ENCODE data around the gene RNU2-63P. TPM values are rescaled to one million over a fixed set of nuclear protein-coding genes. Genes with fewer than 3 reads are reported as not detected.

The RNU2-63P gene
- polyA plus RNA-seq, 4 donors = not detected

GRCh38 chr2:88038263-88039105 lies 22.1 kb upstream of the RNU2-63P start:
- DNase-seq (no peak), FAIRE-seq (no peak)
- no peaks in the 10 kb centered on the region for H3K9me3 ChIP-seq (ENCODE audit: control insufficient read depth in 2 of 2, insufficient read depth in 1 of 2, low read depth in 1 of 2, low read length in 1 of 2)
- WGBS, 3 donors = 94 to 98% (median 96%) methylated on average over 4 of the region's 4 CpGs
- H3K4me3 ChIP-seq (ENCODE audit: low read depth in 1 of 3, low read length in 3 of 3) = no peak overlapping the region
- peaks cover 0 to 3% (median 0%) of the 10 kb centered on the region in 3 donors for H3K36me3 ChIP-seq (ENCODE audit: control insufficient read depth in 3 of 3, insufficient read depth in 2 of 3, low read depth in 1 of 3, low read length in 3 of 3)
- H3K27me3 ChIP-seq (ENCODE audit: control insufficient read depth in 3 of 3, insufficient read depth in 3 of 3, low read length in 3 of 3) = no peaks in the 10 kb centered on the region
- no peak overlapping the region for H3K27ac ChIP-seq (ENCODE audit: low read depth in 1 of 3, low read length in 2 of 3)
- no peaks in the 10 kb centered on the region for H3K4me1 ChIP-seq (ENCODE audit: control insufficient read depth in 3 of 3, insufficient read depth in 2 of 3, low read depth in 1 of 3, low read length in 2 of 3)

- no peaks in the 10 kb centered on the region for H3K4me1 ChIP-seq (ENCODE audit: control insufficient read depth in 3 of 3, insufficient read depth in 2 of 3, low read depth in 1 of 3, low read length in 2 of 3)
- no peak overlapping the region for H3K27ac ChIP-seq (ENCODE audit: low read depth in 1 of 3, low read length in 2 of 3)
- H3K36me3 ChIP-seq (ENCODE audit: control insufficient read depth in 3 of 3, insufficient read depth in 2 of 3, low read depth in 1 of 3, low read length in 3 of 3) = peaks cover 0 to 6% (median 2%) of the 10 kb centered on the region in 3 donors
- no peaks in the 10 kb centered on the region for H3K9me3 ChIP-seq (ENCODE audit: control insufficient read depth in 2 of 2, insufficient read depth in 1 of 2, low read depth in 1 of 2, low read length in 1 of 2)
- no peak for DNase-seq
- no peak overlapping the region for H3K4me3 ChIP-seq (ENCODE audit: low read depth in 1 of 3, low read length in 3 of 3)
- no peaks in the 10 kb centered on the region for H3K27me3 ChIP-seq (ENCODE audit: control insufficient read depth in 3 of 3, insufficient read depth in 3 of 3, low read length in 3 of 3)
- FAIRE-seq = no peak
These were observed 20.3 kb upstream of the RNU2-63P start for GRCh38 chr2:88036606-88037005.

- 77 to 83% (median 78%) methylated on average over 2 of the region's 2 CpGs for WGBS, 3 donors
- H3K4me3 ChIP-seq (ENCODE audit: low read depth in 1 of 3, low read length in 3 of 3) = no peak overlapping the region
- DNase-seq = no peak
- no peak overlapping the region for H3K27ac ChIP-seq (ENCODE audit: low read depth in 1 of 3, low read length in 2 of 3)
- no peaks in the 10 kb centered on the region for H3K9me3 ChIP-seq (ENCODE audit: control insufficient read depth in 2 of 2, insufficient read depth in 1 of 2, low read depth in 1 of 2, low read length in 1 of 2)
- H3K36me3 ChIP-seq (ENCODE audit: control insufficient read depth in 3 of 3, insufficient read depth in 2 of 3, low read depth in 1 of 3, low read length in 3 of 3) = peaks cover 0 to 6% (median 2%) of the 10 kb centered on the region in 3 donors
- H3K4me1 ChIP-seq (ENCODE audit: control insufficient read depth in 3 of 3, insufficient read depth in 2 of 3, low read depth in 1 of 3, low read length in 2 of 3) = no peaks in the 10 kb centered on the region
- no peaks in the 10 kb centered on the region for H3K27me3 ChIP-seq (ENCODE audit: control insufficient read depth in 3 of 3, insufficient read depth in 3 of 3, low read length in 3 of 3)
- no peak for FAIRE-seq
These were observed 19.8 kb upstream of the RNU2-63P start for GRCh38 chr2:88036182-88036581.

GRCh38 chr2:88032070-88032702 lies 15.8 kb upstream of the RNU2-63P start:
- 95 to 96% (median 96%) methylated on average over 7 of the region's 7 CpGs for WGBS, 3 donors
- no peak for DNase-seq
- no peaks in the 10 kb centered on the region for H3K4me1 ChIP-seq (ENCODE audit: control insufficient read depth in 3 of 3, insufficient read depth in 2 of 3, low read depth in 1 of 3, low read length in 2 of 3)
- no peaks in the 10 kb centered on the region for H3K27me3 ChIP-seq (ENCODE audit: control insufficient read depth in 3 of 3, insufficient read depth in 3 of 3, low read length in 3 of 3)
- no peak overlapping the region for H3K4me3 ChIP-seq (ENCODE audit: low read depth in 1 of 3, low read length in 3 of 3)
- FAIRE-seq = no peak
- no peak overlapping the region for H3K27ac ChIP-seq (ENCODE audit: low read depth in 1 of 3, low read length in 2 of 3)
- no peaks in the 10 kb centered on the region for H3K9me3 ChIP-seq (ENCODE audit: control insufficient read depth in 2 of 2, insufficient read depth in 1 of 2, low read depth in 1 of 2, low read length in 1 of 2)
- H3K36me3 ChIP-seq (ENCODE audit: control insufficient read depth in 3 of 3, insufficient read depth in 2 of 3, low read depth in 1 of 3, low read length in 3 of 3) = peaks cover 4 to 11% (median 9%) of the 10 kb centered on the region in 3 donors

GRCh38 chr2:88028931-88029330 lies 12.6 kb upstream of the RNU2-63P start:
- Histone ChIP-seq H3K36me3 (ENCODE audit: control insufficient read depth in 3 of 3, insufficient read depth in 2 of 3, low read depth in 1 of 3, low read length in 3 of 3) (peaks cover 8 to 11% (median 9%) of the 10 kb centered on the region in 3 donors), H3K4me1 (ENCODE audit: control insufficient read depth in 3 of 3, insufficient read depth in 2 of 3, low read depth in 1 of 3, low read length in 2 of 3) (no peaks in the 10 kb centered on the region), H3K27me3 (ENCODE audit: control insufficient read depth in 3 of 3, insufficient read depth in 3 of 3, low read length in 3 of 3) (no peaks in the 10 kb centered on the region), H3K9me3 (ENCODE audit: control insufficient read depth in 2 of 2, insufficient read depth in 1 of 2, low read depth in 1 of 2, low read length in 1 of 2) (no peaks in the 10 kb centered on the region), H3K27ac (ENCODE audit: low read depth in 1 of 3, low read length in 2 of 3) (no peak overlapping the region), H3K4me3 (ENCODE audit: low read depth in 1 of 3, low read length in 3 of 3) (no peak overlapping the region)
- WGBS, 3 donors = 94 to 96% (median 95%) methylated on average over 4 of the region's 4 CpGs
- DNase-seq (no peak), FAIRE-seq (no peak)

- DNase-seq (no peak), FAIRE-seq (no peak)
- peaks cover 8 to 11% (median 9%) of the 10 kb centered on the region in 3 donors for H3K36me3 ChIP-seq (ENCODE audit: control insufficient read depth in 3 of 3, insufficient read depth in 2 of 3, low read depth in 1 of 3, low read length in 3 of 3)
- H3K4me3 ChIP-seq (ENCODE audit: low read depth in 1 of 3, low read length in 3 of 3) = no peak overlapping the region
- H3K4me1 ChIP-seq (ENCODE audit: control insufficient read depth in 3 of 3, insufficient read depth in 2 of 3, low read depth in 1 of 3, low read length in 2 of 3) = no peaks in the 10 kb centered on the region
- 78 to 92% (median 91%) methylated on average over 10 of the region's 10 CpGs for WGBS, 3 donors
- H3K9me3 ChIP-seq (ENCODE audit: control insufficient read depth in 2 of 2, insufficient read depth in 1 of 2, low read depth in 1 of 2, low read length in 1 of 2) = no peaks in the 10 kb centered on the region
- no peaks in the 10 kb centered on the region for H3K27me3 ChIP-seq (ENCODE audit: control insufficient read depth in 3 of 3, insufficient read depth in 3 of 3, low read length in 3 of 3)
- H3K27ac ChIP-seq (ENCODE audit: low read depth in 1 of 3, low read length in 2 of 3) = no peak overlapping the region
These were observed 11.5 kb upstream of the RNU2-63P start for GRCh38 chr2:88027697-88028389.

- Histone ChIP-seq H3K4me3 (ENCODE audit: low read depth in 1 of 3, low read length in 3 of 3) (no peak overlapping the region), H3K9me3 (ENCODE audit: control insufficient read depth in 2 of 2, insufficient read depth in 1 of 2, low read depth in 1 of 2, low read length in 1 of 2) (no peaks in the 10 kb centered on the region), H3K36me3 (ENCODE audit: control insufficient read depth in 3 of 3, insufficient read depth in 2 of 3, low read depth in 1 of 3, low read length in 3 of 3) (peaks cover 4 to 8% (median 5%) of the 10 kb centered on the region in 3 donors), H3K27ac (ENCODE audit: low read depth in 1 of 3, low read length in 2 of 3) (no peak overlapping the region), H3K27me3 (ENCODE audit: control insufficient read depth in 3 of 3, insufficient read depth in 3 of 3, low read length in 3 of 3) (no peaks in the 10 kb centered on the region), H3K4me1 (ENCODE audit: control insufficient read depth in 3 of 3, insufficient read depth in 2 of 3, low read depth in 1 of 3, low read length in 2 of 3) (no peaks in the 10 kb centered on the region)
- WGBS, 3 donors = 76 to 96% (median 91%) methylated on average over 6 of the region's 6 CpGs
- FAIRE-seq (no peak), DNase-seq (no peak)
These were observed 8.2 kb upstream of the RNU2-63P start for GRCh38 chr2:88024509-88024908.

GRCh38 chr2:88022669-88022921 lies 6.2 kb upstream of the RNU2-63P start:
- Histone ChIP-seq H3K27ac (ENCODE audit: low read depth in 1 of 3, low read length in 2 of 3) (no peak overlapping the region), H3K4me3 (ENCODE audit: low read depth in 1 of 3, low read length in 3 of 3) (no peak overlapping the region), H3K4me1 (ENCODE audit: control insufficient read depth in 3 of 3, insufficient read depth in 2 of 3, low read depth in 1 of 3, low read length in 2 of 3) (peaks cover 0 to 2% (median 0%) of the 10 kb centered on the region in 3 donors), H3K36me3 (ENCODE audit: control insufficient read depth in 3 of 3, insufficient read depth in 2 of 3, low read depth in 1 of 3, low read length in 3 of 3) (peaks cover 0 to 4% (median 0%) of the 10 kb centered on the region in 3 donors), H3K27me3 (ENCODE audit: control insufficient read depth in 3 of 3, insufficient read depth in 3 of 3, low read length in 3 of 3) (peaks cover 0 to 2% (median 0%) of the 10 kb centered on the region in 3 donors), H3K9me3 (ENCODE audit: control insufficient read depth in 2 of 2, insufficient read depth in 1 of 2, low read depth in 1 of 2, low read length in 1 of 2) (peaks cover 0 to 4% of the 10 kb centered on the region in 2 donors)
- DNase-seq (no peak), FAIRE-seq (no peak)
- WGBS, 3 donors = 41 to 80% (median 45%) methylated on average over 5 of the region's 5 CpGs

All from small intestine (tissue), 7 donors.